ENCODE measurements around the gene SLC25A12. TPM values are rescaled to one million over a fixed set of nuclear protein-coding genes. Genes with fewer than 3 reads are reported as not detected.
A peak's percentile ranks its signal among the peaks of the same experiment; 100 is the strongest.

SLC25A12 gene
- total RNA-seq, 5 donors from 2014 or later (not counting 1 experiment from before 2014, with no cell fraction given) = 11.7 to 19.0 (median 13.3) TPM

DNA sequence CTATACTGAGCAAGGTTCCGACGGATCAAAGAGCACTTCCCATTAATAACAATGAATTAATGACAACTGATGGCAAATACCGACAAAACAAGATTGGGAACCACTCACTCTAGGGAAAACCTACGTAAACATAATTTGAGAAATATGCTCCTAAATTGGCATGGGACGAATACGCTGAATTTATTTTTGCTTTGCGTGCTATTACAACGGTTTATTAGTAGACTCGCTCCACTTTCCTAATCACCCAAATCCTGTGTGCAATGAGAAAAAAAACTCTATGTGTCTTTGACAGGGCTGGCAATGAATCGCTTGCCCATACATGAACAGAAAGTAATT, 536 bp upstream of the SLC25A12 start:
- WGBS (ENCODE audit: insufficient coverage) = 29% methylated on average over 4 of the region's 10 CpGs
- DNase-seq (no peak), ATAC-seq (replicated peaks in 1 of 4) (no peak)
- POLR2A ChIA-PET = no interaction called here
- Mint-ChIP-seq H3K27ac (peak overlapping the region; percentile 79 to 89), H3K4me3 (peak overlapping the region; percentile 96 to 99 (median 98)), H3K36me3 (peaks cover 18% of the 10 kb centered on the region), H3K9me3 (no peaks in the 10 kb centered on the region), H3K27me3 (no peaks in the 10 kb centered on the region), H3K4me1 (peaks cover 44 to 49% (median 47%) of the 10 kb centered on the region in 3 donors)
- H3K27ac ChIP-seq (ENCODE audit: low read length) = peak overlapping the region; percentile 68
- H3K27me3 ChIP-seq (replicated peaks in 1 of 2; ENCODE audit: control insufficient read depth in 2 of 2, extremely low read depth in 1 of 2, insufficient read depth in 2 of 2, low read length in 1 of 2) = peaks cover 0 to 9% of the 10 kb centered on the region in 2 experiments
- no peaks in the 10 kb centered on the region for H3K9me3 ChIP-seq
- H3K4me3 ChIP-seq (ENCODE audit: control insufficient read depth in 1 of 2, extremely low read depth in 1 of 2, low read length in 1 of 2) = peak overlapping the region; percentile 90 to 94
- H3K4me1 ChIP-seq (ENCODE audit: control insufficient read depth in 1 of 2, extremely low read depth in 1 of 2, insufficient read depth in 2 of 2, low read length in 2 of 2) = peaks cover 10 to 14% of the 10 kb centered on the region in 2 experiments
- CTCF ChIA-PET = no interaction called here
- peaks cover 0 to 3% of the 10 kb centered on the region in 2 donors for H3K36me3 ChIP-seq (ENCODE audit: control insufficient read depth in 2 of 2, extremely low read depth in 1 of 2, insufficient read depth in 1 of 2, low read length in 1 of 2)

DNA sequence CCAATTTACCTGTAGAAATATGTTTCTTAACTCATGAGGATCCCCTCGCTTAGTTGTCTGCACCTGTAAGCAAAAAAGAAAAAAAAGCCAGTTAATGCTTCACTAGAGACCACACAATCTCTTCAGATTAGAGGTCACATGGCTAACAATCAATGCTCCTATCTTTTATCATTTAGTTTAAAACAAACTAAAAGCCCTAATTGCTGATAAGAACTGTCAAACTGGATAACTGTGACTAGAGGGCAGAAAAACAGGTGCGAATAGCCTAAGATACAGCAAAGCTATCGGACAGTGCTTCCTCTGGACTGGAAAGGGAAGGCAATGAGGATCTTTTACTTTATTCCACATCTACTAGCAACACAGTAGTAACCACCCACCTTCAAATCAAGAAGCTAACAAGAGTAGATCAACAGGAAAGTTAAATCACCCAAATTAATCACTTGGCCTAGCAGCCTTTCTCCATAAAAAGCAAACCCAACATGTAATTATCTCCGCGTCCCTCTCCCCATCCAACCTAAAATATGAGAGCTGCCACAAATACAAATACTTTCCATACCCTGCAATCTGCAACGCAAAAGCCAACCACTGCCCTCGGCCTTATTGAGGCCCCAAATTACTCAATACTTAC, 734 bp downstream of the SLC25A12 start:
- CTCF ChIA-PET = no interaction called here
- peaks cover 10 to 14% of the 10 kb centered on the region in 2 experiments for H3K4me1 ChIP-seq (ENCODE audit: control insufficient read depth in 1 of 2, extremely low read depth in 1 of 2, insufficient read depth in 2 of 2, low read length in 2 of 2)
- ATAC-seq (replicated peaks in 1 of 4) (no peak), DNase-seq (peak in 1 of 35 experiments; percentile 1)
- Mint-ChIP-seq H3K4me3 (peak overlapping the region; percentile 96 to 99 (median 98)), H3K9me3 (no peaks in the 10 kb centered on the region), H3K27ac (peak overlapping the region; percentile 85 to 91), H3K27me3 (no peaks in the 10 kb centered on the region), H3K36me3 (peaks cover 23% of the 10 kb centered on the region), H3K4me1 (peaks cover 52 to 59% (median 55%) of the 10 kb centered on the region in 3 donors)
- POLR2A ChIA-PET = interaction anchor here in 1 of 2 donors (1.9 kb wide), 1 partner anchor 29 kb away, joined by 7 read pairs; the partner anchor contains the start of gene HAT1
- H3K27me3 ChIP-seq (replicated peaks in 1 of 2; ENCODE audit: control insufficient read depth in 2 of 2, extremely low read depth in 1 of 2, insufficient read depth in 2 of 2, low read length in 1 of 2) = peaks cover 0 to 9% of the 10 kb centered on the region in 2 experiments
- 39% methylated on average over 6 of the region's 7 CpGs for WGBS (ENCODE audit: insufficient coverage)
- H3K4me3 ChIP-seq (ENCODE audit: control insufficient read depth in 1 of 2, extremely low read depth in 1 of 2, low read length in 1 of 2) = peak overlapping the region; percentile 90 to 94
- peak overlapping the region; percentile 19 for H3K27ac ChIP-seq (ENCODE audit: low read length)
- peaks cover 0 to 3% of the 10 kb centered on the region in 2 donors for H3K36me3 ChIP-seq (ENCODE audit: control insufficient read depth in 2 of 2, extremely low read depth in 1 of 2, insufficient read depth in 1 of 2, low read length in 1 of 2)
- H3K9me3 ChIP-seq = no peaks in the 10 kb centered on the region

DNA sequence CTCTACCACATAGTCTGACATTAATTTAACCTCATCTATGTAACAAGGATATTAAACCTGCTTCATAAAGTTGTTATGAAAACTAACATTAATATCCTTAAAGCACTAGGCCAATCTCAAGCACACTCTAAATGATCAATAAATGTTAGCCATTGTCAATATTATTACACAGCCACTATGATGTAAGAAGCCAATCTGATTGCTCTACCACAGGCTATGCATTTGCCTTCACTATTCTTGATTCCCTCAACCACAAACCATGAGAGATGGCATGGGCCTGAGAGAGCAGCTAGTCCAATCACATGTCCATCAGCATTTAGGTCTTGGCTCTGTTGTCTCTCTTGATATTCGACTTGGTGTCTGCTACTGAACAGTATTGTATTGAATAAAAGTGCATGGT, 4.2 kb downstream of the SLC25A12 start:
- ATAC-seq (replicated peaks in 1 of 4) (no peak), DNase-seq (no peak)
- peaks cover 0 to 3% of the 10 kb centered on the region in 2 donors for H3K36me3 ChIP-seq (ENCODE audit: control insufficient read depth in 2 of 2, extremely low read depth in 1 of 2, insufficient read depth in 1 of 2, low read length in 1 of 2)
- peaks cover 10 to 14% of the 10 kb centered on the region in 2 experiments for H3K4me1 ChIP-seq (ENCODE audit: control insufficient read depth in 1 of 2, extremely low read depth in 1 of 2, insufficient read depth in 2 of 2, low read length in 2 of 2)
- no peaks in the 10 kb centered on the region for H3K27me3 ChIP-seq (replicated peaks in 1 of 2; ENCODE audit: control insufficient read depth in 2 of 2, extremely low read depth in 1 of 2, insufficient read depth in 2 of 2, low read length in 1 of 2)
- H3K27ac ChIP-seq (ENCODE audit: low read length) = no peak overlapping the region
- WGBS (ENCODE audit: insufficient coverage) = no CpG with 5 or more reads among the region's 1 CpG
- H3K36me3 Mint-ChIP-seq = peaks cover 27% of the 10 kb centered on the region
- POLR2A ChIA-PET = no interaction called here
- no peaks in the 10 kb centered on the region for H3K9me3 Mint-ChIP-seq
- no peak overlapping the region for H3K4me3 Mint-ChIP-seq
- H3K9me3 ChIP-seq = no peaks in the 10 kb centered on the region
- peaks cover 54 to 57% (median 54%) of the 10 kb centered on the region in 3 donors for H3K4me1 Mint-ChIP-seq
- H3K27me3 Mint-ChIP-seq = no peaks in the 10 kb centered on the region
- H3K27ac Mint-ChIP-seq = no peak overlapping the region
- no peak overlapping the region for H3K4me3 ChIP-seq (ENCODE audit: control insufficient read depth in 1 of 2, extremely low read depth in 1 of 2, low read length in 1 of 2)
- CTCF ChIA-PET = interaction anchor here in 1 of 2 donors (0.6 to 0.7 kb wide), 2 partner anchors 40 to 812 kb away, joined by 3 read pairs; no protein-coding TSS in a partner anchor

DNA sequence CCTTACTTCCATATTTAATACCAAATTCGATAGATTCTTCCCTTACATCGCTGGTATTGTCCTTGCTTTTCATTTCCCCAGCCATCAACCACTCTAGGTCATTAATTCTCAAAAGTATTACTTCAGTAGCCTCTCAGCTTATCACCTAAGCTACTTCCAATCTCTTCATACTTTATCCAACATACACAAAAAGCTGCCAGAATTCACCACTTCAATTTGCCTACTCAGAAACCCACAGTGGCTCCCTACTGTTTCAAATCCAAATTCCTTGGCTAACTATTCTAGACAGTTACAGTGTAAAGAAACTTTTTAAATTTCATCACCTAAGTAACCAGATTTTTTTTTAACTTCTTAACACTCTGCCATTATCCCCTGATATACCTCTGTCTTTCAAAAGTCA, 4.7 kb downstream of the SLC25A12 start:
- Mint-ChIP-seq H3K36me3 (peaks cover 27% of the 10 kb centered on the region), H3K27ac (no peak overlapping the region)
- WGBS (ENCODE audit: insufficient coverage) = 100% methylated on average over 2 of the region's 2 CpGs

GRCh38 chr2:171883275-171883893, 10.7 kb downstream of the SLC25A12 start:
- H3K4me1 ChIP-seq (ENCODE audit: control insufficient read depth in 1 of 2, extremely low read depth in 1 of 2, insufficient read depth in 2 of 2, low read length in 2 of 2) = no peaks in the 10 kb centered on the region
- Mint-ChIP-seq H3K4me3 (no peak overlapping the region), H3K27me3 (no peaks in the 10 kb centered on the region), H3K4me1 (peaks cover 21 to 35% (median 31%) of the 10 kb centered on the region in 3 donors), H3K27ac (no peak overlapping the region), H3K36me3 (peaks cover 11% of the 10 kb centered on the region), H3K9me3 (no peaks in the 10 kb centered on the region)
- H3K9me3 ChIP-seq = no peaks in the 10 kb centered on the region
- ChIA-PET POLR2A (interaction anchor here (0.6 kb wide), 2 partner anchors 63 to 540 kb away, joined by 5 to 11 read pairs; no protein-coding TSS in a partner anchor), CTCF (interaction anchor here in 1 of 2 donors (0.6 kb wide), 1 partner anchor 9 kb away, joined by 3 read pairs; no protein-coding TSS in a partner anchor)
- H3K27me3 ChIP-seq (replicated peaks in 1 of 2; ENCODE audit: control insufficient read depth in 2 of 2, extremely low read depth in 1 of 2, insufficient read depth in 2 of 2, low read length in 1 of 2) = no peaks in the 10 kb centered on the region
- H3K27ac ChIP-seq (ENCODE audit: low read length) = no peak overlapping the region
- no peak overlapping the region for H3K4me3 ChIP-seq (ENCODE audit: control insufficient read depth in 1 of 2, extremely low read depth in 1 of 2, low read length in 1 of 2)
- DNase-seq (no peak), ATAC-seq (replicated peaks in 1 of 4) (no peak)
- WGBS (ENCODE audit: insufficient coverage) = no CpG with 5 or more reads among the region's 5 CpGs
- no peaks in the 10 kb centered on the region for H3K36me3 ChIP-seq (ENCODE audit: control insufficient read depth in 2 of 2, extremely low read depth in 1 of 2, insufficient read depth in 1 of 2, low read length in 1 of 2)

More for the DNA sequence above, 4.7 kb downstream of the SLC25A12 start:
- Histone ChIP-seq H3K4me1 (ENCODE audit: control insufficient read depth in 1 of 2, extremely low read depth in 1 of 2, insufficient read depth in 2 of 2, low read length in 2 of 2) (peaks cover 8 to 12% of the 10 kb centered on the region in 2 experiments), H3K27me3 (replicated peaks in 1 of 2; ENCODE audit: control insufficient read depth in 2 of 2, extremely low read depth in 1 of 2, insufficient read depth in 2 of 2, low read length in 1 of 2) (no peaks in the 10 kb centered on the region), H3K9me3 (no peaks in the 10 kb centered on the region), H3K36me3 (ENCODE audit: control insufficient read depth in 2 of 2, extremely low read depth in 1 of 2, insufficient read depth in 1 of 2, low read length in 1 of 2) (peaks cover 0 to 3% of the 10 kb centered on the region in 2 donors), H3K27ac (ENCODE audit: low read length) (no peak overlapping the region), H3K4me3 (ENCODE audit: control insufficient read depth in 1 of 2, extremely low read depth in 1 of 2, low read length in 1 of 2) (no peak overlapping the region)
- CTCF ChIA-PET = interaction anchor here in 1 of 2 donors (0.6 kb wide), 1 partner anchor 40 kb away, joined by 3 read pairs; no protein-coding TSS in a partner anchor
- DNase-seq (no peak), ATAC-seq (replicated peaks in 1 of 4) (no peak)
- POLR2A ChIA-PET = no interaction called here
- Mint-ChIP-seq H3K27me3 (no peaks in the 10 kb centered on the region), H3K4me1 (peaks cover 49 to 52% (median 50%) of the 10 kb centered on the region in 3 donors), H3K9me3 (no peaks in the 10 kb centered on the region), H3K4me3 (no peak overlapping the region)

- POLR2A ChIA-PET = no interaction called here
- Histone ChIP-seq H3K36me3 (ENCODE audit: control insufficient read depth in 2 of 2, extremely low read depth in 1 of 2, insufficient read depth in 1 of 2, low read length in 1 of 2) (no peaks in the 10 kb centered on the region), H3K27ac (ENCODE audit: low read length) (no peak overlapping the region), H3K27me3 (replicated peaks in 1 of 2; ENCODE audit: control insufficient read depth in 2 of 2, extremely low read depth in 1 of 2, insufficient read depth in 2 of 2, low read length in 1 of 2) (no peaks in the 10 kb centered on the region), H3K9me3 (no peaks in the 10 kb centered on the region), H3K4me3 (ENCODE audit: control insufficient read depth in 1 of 2, extremely low read depth in 1 of 2, low read length in 1 of 2) (no peak overlapping the region), H3K4me1 (ENCODE audit: control insufficient read depth in 1 of 2, extremely low read depth in 1 of 2, insufficient read depth in 2 of 2, low read length in 2 of 2) (no peaks in the 10 kb centered on the region)
- no CpG with 5 or more reads among the region's 2 CpGs for WGBS (ENCODE audit: insufficient coverage)
- Mint-ChIP-seq H3K9me3 (no peaks in the 10 kb centered on the region), H3K27ac (no peak overlapping the region), H3K36me3 (peaks cover 11% of the 10 kb centered on the region), H3K4me1 (peaks cover 29 to 35% (median 32%) of the 10 kb centered on the region in 3 donors), H3K4me3 (no peak overlapping the region), H3K27me3 (no peaks in the 10 kb centered on the region)
- DNase-seq (no peak), ATAC-seq (replicated peaks in 1 of 4) (no peak)
- CTCF ChIA-PET = interaction anchor here (0.5 to 0.6 kb wide), 3 partner anchors 829 to 1469 kb away, joined by 3 read pairs; no protein-coding TSS in a partner anchor
Measured at GRCh38 chr2:171882089-171882769, 11.8 kb downstream of the SLC25A12 start.

Data from T-cell (primary cell).